Cerebellar nuclear complex (tissue), 1 donor: ENCODE measurements around the gene RGS18.
"Not testable (repeated sequence)": the region's sequence is repeated elsewhere in the genome, so short reads cannot be mapped to it uniquely, and the experiment has no call there.

Experiments used
- DNase-seq, 2 experiments: peaks; one replicate each; lab custom pipeline; 2025; lab: John Stamatoyannopoulos, UW

The RGS18 gene

DNA sequence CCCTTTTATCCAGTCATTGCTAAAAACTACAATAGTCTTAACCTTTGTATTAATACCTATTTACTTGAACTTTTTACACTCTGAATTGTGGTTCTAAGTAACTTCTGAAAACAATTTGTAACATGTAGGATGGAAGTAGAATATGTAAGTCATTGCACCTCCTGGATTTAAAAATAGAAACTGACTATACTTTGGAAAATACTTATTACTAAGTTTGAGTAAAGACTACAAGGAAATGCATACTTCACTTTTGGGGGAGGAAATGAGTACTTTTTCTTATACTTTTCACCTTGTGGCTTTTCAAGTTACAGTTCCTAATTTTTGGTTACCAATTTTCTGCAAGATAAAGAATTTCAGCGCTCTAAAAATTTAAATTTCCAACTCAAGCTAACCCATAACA lies 8.7 kb downstream of the RGS18 start:
- no peak for DNase-seq

DNA sequence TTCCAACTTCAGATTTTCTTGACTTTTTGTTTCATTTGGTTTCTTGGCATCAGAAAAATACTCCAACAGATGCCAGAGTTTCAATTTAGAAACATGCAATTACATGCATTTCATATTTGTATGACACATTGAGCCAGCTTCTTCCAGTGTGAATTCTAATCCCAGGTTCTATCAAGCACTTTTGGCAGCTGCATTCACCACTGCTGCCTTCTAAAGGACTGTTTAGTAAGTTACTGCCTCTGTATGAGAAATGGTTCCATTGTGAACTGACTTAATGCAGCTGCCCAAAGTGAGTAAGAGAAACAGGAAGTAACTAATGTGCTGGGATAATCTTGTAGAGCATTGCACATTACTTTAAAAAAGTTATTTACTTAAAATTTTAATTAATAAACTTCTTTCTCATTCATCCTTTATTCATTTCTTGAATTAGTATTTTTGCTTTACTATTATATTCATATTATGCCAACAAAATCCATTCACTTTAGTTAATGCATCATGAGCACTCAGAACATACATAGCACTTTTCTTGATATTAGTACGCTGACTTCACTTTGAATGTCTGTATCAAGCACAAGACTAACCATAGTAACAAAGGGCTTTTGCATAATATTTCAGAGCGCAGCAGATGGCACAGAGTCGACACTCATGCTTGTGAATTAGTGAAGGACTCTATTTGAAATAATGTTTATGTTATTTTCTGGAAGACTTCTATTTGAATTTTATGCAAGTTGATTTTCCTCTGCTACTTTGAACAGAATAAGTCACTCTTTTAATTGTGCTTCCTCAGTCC lies 9.8 kb downstream of the RGS18 start:
- DNase-seq = no peak

DNA sequence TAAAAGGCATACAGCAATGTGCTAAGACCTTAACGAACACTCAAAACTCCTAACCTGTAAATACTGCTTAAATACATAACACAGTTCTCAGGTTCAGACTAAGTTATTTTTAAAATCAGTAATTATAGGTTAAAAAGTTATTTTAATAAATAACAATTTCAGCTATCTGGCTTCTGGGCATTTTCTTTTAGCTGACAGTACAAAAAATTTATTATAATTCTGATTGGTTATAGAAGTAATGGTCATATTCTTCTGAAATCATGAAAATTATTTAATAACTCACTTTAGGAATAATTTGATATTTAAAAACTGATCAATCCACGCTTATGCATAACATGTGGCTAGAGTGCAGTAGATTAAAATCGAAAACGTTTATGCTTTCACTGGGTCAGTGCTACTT lies 10.7 kb downstream of the RGS18 start:
- no peak for DNase-seq

DNA sequence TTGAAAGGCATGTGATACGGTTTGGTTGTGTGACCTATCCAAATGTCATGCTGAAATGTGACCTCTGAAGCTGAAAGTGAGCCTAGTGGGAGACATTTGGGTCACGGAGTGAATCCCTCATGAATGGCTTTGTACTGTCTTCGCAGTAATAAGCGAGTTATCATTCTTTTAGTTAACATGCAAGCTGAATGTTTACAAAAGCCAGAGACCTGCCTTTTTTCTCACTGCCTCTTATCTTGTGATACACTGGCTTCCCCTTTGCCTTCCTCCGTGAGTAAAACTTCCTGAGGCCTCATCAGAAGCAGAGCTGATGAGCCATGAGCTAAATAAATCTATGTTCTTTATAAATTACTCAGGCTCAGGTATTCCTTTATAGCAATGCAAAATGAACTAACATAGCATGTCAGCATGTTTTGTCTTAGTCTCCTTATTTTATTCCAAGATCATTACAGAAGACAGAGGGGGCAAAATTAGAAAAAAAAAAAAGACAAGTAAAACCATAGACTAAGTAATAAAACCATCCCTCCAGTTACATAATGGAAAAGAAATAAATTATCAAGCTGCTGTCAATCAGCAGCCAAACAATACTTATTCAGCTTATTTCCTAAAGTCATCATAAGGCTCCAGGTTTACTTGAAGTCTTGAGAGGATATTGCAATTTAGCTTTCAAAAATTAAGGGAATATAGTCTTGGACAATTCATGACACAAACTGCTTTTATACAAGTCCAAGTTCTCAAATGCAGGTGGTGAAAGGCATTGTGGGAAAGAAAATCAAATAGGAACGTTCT lies 12.1 kb downstream of the RGS18 start:
- no peak for DNase-seq

DNA sequence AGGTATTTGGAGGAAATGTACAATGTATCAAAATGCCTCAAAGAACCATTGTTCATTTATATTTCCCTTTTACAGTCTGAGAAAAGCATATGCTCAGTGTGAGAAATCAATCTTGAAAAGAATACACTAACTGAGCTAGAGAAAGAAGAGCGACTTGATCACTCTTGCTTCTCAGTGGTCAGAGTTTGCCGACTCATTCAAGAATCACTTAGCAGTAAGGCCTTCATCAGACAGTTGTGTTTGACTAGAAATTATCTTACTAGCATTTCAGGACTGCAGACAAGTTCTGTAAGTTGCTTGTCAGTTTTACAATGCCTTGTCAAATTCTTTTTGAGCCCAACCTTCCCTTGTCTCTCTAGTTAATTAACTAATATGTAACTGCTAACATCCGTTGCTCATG lies 12.9 kb downstream of the RGS18 start:
- no peak for DNase-seq

DNA sequence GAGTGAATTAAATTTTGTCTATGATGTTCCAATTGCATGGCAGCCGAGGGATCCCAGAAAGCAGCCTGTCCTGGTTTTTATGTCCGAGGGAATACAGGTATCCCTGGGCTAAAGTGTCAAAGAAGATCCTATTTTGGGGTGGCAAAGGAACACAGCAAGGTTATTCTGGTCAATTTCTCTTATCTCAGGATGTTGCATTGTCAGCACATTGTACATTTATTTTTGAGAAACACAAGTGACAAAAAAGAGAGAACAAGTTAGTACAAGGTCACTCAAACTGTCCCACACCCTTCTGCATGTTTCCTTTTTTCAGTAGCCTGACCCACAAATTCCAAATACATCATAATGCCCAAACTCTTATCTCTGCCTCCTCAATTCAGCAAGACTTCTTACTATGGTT lies 17.7 kb downstream of the RGS18 start:
- no peak for DNase-seq

DNA sequence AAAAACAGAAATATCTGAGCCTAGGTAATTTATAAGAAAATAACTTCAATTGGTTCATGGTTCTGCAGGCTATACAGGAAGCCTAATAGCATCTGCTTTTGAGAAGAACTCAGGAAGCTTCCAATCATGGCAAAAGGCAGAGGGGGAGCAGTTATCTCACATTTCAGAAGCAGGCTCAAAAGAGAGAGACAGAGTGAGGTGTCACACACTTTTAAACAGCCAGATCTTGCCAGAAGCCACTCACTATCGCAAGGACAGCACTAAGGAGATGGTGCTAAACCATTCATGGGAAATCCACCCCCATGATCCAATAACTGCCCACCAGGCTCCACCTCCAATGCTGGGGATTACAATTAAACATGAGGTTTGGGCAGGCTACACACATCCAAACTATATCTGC lies 25.5 kb downstream of the RGS18 start:
- DNase-seq = no peak

DNA sequence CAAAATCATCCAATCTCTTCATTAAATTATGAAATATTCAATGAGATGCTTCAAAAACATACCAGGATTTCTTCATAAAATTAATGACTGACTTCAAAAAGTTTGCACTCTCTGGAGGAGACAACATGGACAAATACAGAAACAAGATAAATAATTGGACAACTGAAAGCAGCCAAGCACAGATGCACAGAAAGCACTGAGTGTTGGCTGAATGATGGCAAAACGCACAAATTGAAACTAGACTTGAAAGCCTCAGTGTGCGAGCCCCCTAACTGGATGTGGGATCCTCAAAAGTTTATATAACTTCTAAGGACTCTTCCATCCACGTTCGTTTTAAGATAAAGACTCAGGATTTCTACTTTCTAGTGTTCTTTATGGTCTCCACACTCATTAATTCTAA lies 27.9 kb downstream of the RGS18 start:
- no peak for DNase-seq

DNA sequence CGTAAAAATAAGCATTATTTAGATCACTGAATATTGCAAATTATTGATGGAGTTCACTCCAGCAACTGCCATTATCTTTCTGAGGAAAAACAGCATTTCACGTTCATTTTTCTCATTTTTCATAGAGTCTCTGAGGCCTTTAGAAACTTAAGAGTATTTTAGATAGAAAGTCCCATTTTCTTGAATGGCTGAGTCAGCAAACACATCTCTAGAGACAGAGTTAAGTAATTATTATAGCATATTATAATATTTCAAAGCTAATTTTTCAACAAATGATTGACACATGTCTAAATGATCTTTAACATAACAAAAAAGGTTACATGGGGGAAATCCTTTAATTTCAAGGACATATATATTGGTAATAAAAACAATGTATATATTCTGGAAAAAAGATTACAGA lies 31.8 kb downstream of the RGS18 start:
- DNase-seq = no peak

DNA sequence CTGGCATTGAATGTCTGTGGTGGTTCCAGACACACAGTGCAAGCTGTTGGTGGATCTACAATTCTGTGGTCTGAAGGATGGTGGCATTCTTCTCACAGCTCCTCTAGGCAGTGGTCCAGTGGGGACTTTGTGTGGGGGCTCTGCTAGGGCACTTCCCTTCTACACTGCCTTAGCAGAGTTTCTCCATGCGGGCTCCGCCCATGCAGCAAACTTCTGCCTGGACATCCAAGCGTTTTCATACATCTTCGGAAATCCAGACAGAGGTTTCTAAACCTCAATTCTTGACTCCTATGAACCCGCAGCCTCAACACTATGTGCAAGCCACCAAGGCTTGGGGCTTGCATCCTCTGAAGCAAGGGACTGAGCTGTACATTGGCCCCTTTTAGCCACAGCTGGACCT lies 43.0 kb downstream of the RGS18 start:
- no peak for DNase-seq

DNA sequence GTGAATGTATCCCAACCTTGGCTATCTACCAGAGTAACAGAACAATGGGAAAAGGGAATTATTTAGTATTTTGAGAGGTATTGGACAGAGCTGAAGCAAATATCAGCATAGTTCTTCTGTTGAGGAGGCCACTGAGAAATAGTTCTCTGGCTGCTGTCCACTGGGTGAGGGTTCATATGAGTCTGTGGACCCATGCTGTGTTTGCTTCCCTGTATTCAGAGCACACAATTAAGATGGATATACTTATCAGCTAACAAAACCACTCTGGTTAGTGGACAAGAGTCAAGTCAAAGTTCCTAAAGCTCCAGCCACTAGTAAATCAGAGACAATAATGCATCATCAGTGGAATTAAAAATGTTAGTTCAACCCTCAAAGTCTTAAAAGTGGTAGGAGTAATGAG lies 66.1 kb downstream of the RGS18 start:
- no peak for DNase-seq

DNA sequence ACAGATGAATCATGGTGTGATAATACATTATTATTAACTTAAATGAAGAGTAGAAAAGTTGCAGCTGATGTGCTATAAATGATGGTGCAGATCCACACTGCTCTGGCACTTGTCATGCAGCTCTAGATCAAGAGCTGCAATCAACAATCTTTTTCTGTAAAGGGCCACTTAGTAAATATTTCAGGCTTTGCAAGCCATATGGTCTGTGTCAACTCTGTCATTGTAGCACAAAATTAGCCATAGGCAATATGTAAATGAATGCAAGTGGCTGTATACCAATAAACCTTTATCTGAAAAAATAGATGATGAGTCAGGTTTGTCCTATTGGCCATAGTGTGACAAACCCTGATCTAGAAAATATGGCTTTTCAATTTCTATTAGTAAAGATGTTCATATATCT lies 66.6 kb downstream of the RGS18 start:
- no peak for DNase-seq

DNA sequence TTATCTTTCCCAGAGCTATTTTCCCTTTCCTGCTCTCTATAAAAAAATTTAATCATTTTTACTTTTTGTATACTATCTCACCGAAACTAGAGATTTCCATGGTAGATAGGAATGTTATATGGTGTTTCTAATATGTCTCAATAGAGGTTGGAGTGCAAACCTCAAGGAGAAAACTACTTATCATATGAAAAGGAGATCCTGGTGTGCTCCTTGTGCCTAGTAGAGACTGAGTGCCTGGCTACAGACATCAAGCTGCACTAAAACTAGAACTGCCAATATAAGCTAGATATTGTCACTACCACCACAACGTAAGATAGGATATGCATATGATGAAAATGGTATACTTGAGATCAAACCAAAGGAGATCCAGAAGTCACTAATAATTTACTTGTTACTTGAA lies 67.0 kb downstream of the RGS18 start:
- DNase-seq = no peak

DNA sequence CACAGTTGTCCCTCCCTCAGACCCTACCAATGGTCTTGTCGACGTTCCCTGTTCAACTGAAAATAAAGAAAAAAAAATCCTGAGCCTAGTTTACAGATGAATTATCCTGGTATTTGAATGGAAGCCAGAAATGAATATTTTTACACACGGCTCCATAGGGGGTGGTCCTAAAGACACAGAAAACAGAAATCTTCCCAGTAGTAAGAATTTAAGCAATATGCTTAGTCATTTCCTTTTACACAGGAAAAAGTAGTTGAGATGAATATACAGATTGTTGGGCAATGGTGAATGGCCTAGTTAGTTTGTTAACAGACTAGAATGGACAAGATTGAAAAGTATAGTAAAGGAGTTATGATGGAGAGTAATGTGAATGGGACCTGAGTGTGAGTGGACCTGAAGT lies 67.4 kb downstream of the RGS18 start:
- DNase-seq = no peak

DNA sequence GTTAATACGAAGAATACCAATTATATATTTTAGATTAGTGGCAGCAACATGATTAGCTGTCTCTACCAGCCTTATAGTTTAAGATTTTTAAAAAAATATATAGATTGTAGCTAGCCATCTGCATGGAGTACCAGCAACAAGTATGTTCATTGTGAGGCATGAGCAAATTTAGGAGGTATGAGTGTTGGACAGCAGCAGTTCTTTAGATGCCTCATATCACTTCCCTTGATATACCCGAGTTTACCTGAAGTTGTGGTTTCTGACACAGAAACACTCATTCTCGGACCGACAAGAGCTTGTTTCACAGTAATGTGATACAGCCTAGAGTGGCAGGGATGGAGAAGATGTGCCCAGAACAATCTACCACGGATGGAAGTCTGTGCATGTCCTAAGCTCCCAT lies 69.1 kb downstream of the RGS18 start:
- DNase-seq = no peak

DNA sequence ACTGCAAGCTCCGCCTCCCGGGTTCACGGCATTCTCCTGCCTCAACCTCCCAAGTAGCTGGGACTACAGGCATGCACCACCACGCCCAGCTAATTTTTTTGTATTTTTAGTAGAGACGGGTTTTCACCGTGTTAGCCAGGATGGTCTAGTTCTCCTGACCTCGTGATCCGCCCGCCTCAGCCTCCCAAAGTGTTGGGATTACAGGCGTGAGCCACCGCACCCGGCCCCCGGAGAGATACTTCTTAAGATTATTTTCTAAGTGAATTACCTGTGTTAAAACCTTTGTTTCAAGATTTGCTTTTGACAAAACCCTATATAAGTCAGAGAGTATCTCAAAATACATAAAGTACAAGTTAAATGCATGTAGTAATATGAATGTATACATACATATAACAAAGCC lies 69.7 kb downstream of the RGS18 start:
- DNase-seq = not testable (repeated sequence)

DNA sequence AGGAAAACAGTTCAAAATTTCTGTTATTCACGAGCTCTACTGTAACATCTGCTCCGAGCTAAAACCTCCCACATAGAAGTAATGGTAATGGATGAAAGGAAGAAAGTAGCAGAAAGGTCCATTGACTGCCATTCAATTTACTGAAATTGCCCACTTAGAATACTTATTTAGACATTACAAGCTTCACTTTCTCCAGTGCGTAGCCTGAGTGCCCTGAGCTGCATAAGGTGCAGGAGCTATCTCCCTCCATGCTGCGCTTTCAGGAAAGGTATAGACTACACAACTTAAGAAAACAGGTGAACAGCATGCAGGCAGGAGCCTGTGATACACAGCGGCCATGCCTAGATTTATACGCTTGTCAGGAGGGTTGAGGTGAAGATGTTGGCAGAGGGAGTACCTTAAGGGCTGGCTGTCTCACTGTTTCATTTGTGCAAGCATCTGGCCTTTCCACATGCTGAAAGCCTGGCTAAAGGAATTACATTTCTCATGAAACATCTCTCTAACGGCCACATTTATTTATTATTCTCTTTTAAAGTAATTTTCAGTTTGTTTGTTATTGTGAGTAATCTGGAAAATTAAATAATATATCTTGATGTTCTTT lies 74.7 kb downstream of the RGS18 start:
- no peak for DNase-seq

DNA sequence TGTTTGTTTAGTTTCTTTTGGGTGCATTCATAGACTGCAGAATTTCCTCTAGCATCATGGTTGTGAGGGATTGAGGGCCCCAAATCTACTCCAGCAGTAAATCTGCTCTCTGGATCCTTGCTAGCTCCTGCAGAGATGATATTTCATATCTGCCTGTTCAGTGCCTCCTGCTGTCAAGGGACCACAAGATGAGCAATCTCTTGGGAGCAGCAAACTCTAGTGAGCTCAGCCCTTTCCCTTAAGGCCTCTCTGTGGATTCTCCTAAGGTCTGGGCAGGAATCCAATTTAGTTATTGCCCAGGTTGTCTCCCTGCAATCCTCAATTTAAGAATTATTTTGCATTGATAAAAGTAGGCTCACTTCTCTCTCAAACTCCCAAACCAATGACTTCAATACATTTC lies 76.9 kb downstream of the RGS18 start:
- DNase-seq = no peak
